HCT116 (cell line): ENCODE data around the gene NANOGP8. TPM values are rescaled to one million over a fixed set of nuclear protein-coding genes. Genes with fewer than 3 reads are reported as not detected.

Source experiments
- ATAC-seq: fragments of 200-7000 bp; cut with Tn5 transposase; 2 replicates; pipeline ENCODE4 v1.9.1; 2020; ENCODE audit warnings: mild to moderate bottlenecking, moderate library complexity
- BruUV-seq: library from RNA; stranded (reverse); fragments of 400-500 nt; replicated peaks from 2 replicates; lab custom pipeline; 2021; lab: Mats Ljungman, UMichigan
- CTCF ChIA-PET: fragments of 300-600 bp; sonication (Branson Sonifier 250); formaldehyde crosslinking; loops from one replicate; lab custom pipeline; 2021; ENCODE audit warnings: antibody characterized with exemption; lab: Charles Lee
- POLR2A ChIA-PET: fragments of 300-600, 350-600 bp; sonication (Branson Sonifier 250); formaldehyde crosslinking; loops from one replicate; lab custom pipeline; 2021; ENCODE audit warnings: antibody characterized with exemption; lab: Charles Lee
- RAD21 ChIA-PET, 2 experiments: fragments of 300-600 bp; sonication (Branson Sonifier 250); formaldehyde crosslinking; loops; one replicate each; lab custom pipeline; 2023; ENCODE audit warnings: low total read pairs in 2 of 2; ENCODE audit not compliant: uncharacterized antibody in 2 of 2, unreplicated experiment in 2 of 2, low non-redundant PET in 1 of 2; lab: Charles Lee
- DNase-seq: peaks from one replicate; pipeline ENCODE4 v3.0.0-alpha.2; 2010; ENCODE audit warnings: low read depth, low spot score
- H2AFZ ChIP-seq: fragments of 200-600 bp; shearing (Covaris generic), sonication (generic); 2 replicates; pipeline ENCODE4 v1.6.1; 2017; ENCODE audit warnings: low read depth, mixed run types, mixed read lengths, antibody characterized with exemption, low read length; ENCODE audit not compliant: poor library complexity, severe bottlenecking
- H3K27ac ChIP-seq: 2 replicates; pipeline ENCODE4 v1.5.1; 2012; ENCODE audit warnings: low read depth, low read length
- H3K27me3 ChIP-seq: fragments of 200-600 bp; sonication (generic); 2 replicates; pipeline ENCODE4 v1.6.1; 2016; ENCODE audit warnings: mixed run types, low read length, mixed read lengths; ENCODE audit not compliant: insufficient read depth
- H3K36me3 ChIP-seq, 2 experiments: fragments of 200-500 bp in 1 of 2; fragments of 200-600 bp in 1 of 2; sonication (Bioruptor generic) in 1 of 2; sonication (generic) in 1 of 2; 2 replicates each; pipeline versions ENCODE4 v1.5.1 to v1.6.1; 2014 to 2016; ENCODE audit warnings: low read length in 2 of 2, inconsistent platforms in 1 of 2, mixed read lengths in 1 of 2, mixed run types in 1 of 2; ENCODE audit not compliant: insufficient read depth in 2 of 2, control insufficient read depth in 1 of 2
- H3K4me1 ChIP-seq, 2 experiments: fragments of 200-600 bp in 1 of 2; sonication (generic) in 1 of 2; 2 replicates each; pipeline versions ENCODE4 v1.5.1 to v1.6.1; 2012 to 2017; ENCODE audit warnings: low read length in 2 of 2, inconsistent platforms in 1 of 2, mild to moderate bottlenecking in 1 of 2, mixed read lengths in 1 of 2, mixed run types in 1 of 2, moderate library complexity in 1 of 2; ENCODE audit not compliant: insufficient read depth in 2 of 2, control insufficient read depth in 1 of 2
- H3K4me2 ChIP-seq: fragments of 200-600 bp; sonication (generic); 2 replicates; pipeline ENCODE4 v1.6.1; 2017; ENCODE audit warnings: mixed run types, low read length, mixed read lengths
- H3K4me3 ChIP-seq, 2 experiments: fragments of 200-600 bp in 1 of 2; sonication (generic) in 1 of 2; replicated peaks in 1 of 2; 2 replicates each; pipeline ENCODE4 v1.5.1; 2011 to 2016; ENCODE audit warnings: low read length in 2 of 2, control low read depth in 1 of 2, low read depth in 1 of 2, mild to moderate bottlenecking in 1 of 2, mixed read lengths in 1 of 2, mixed run types in 1 of 2
- H3K79me2 ChIP-seq: fragments of 200-600 bp; sonication (generic); 2 replicates; pipeline ENCODE4 v1.6.1; 2017; ENCODE audit warnings: mild to moderate bottlenecking, mixed run types, low read length, moderate library complexity, mixed read lengths; ENCODE audit not compliant: insufficient read depth
- H3K9ac ChIP-seq: fragments of 200-600 bp; sonication (generic); 2 replicates; pipeline ENCODE4 v1.6.1; 2016; ENCODE audit warnings: low read length, mixed read lengths
- H3K9me2 ChIP-seq: fragments of 200-600 bp; sonication (generic), shearing (Covaris generic); 2 replicates; pipeline ENCODE4 v1.6.1; 2017; ENCODE audit warnings: mixed run types, mild to moderate bottlenecking, moderate library complexity; ENCODE audit not compliant: insufficient read depth
- H3K9me3 ChIP-seq, 2 experiments: fragments of 200-500 bp in 1 of 2; fragments of 200-600 bp in 1 of 2; sonication (Bioruptor generic) in 1 of 2; sonication (generic) in 1 of 2; 2 replicates each; pipeline ENCODE4 v1.6.1; 2014 to 2017; ENCODE audit warnings: low read length in 2 of 2, mixed read lengths in 2 of 2, inconsistent platforms in 1 of 2, low read depth in 1 of 2, mild to moderate bottlenecking in 1 of 2, mixed run types in 1 of 2, moderate library complexity in 1 of 2; ENCODE audit not compliant: control insufficient read depth in 1 of 2, insufficient read depth in 1 of 2
- H4K20me1 ChIP-seq: fragments of 200-600 bp; sonication (generic), shearing (Covaris generic); 2 replicates; pipeline ENCODE4 v1.6.1; 2017; ENCODE audit warnings: mixed run types, mild to moderate bottlenecking, moderate library complexity; ENCODE audit not compliant: insufficient read depth
- CBX3 ChIP-seq: IDR thresholded peaks from 2 replicates; pipeline ENCODE4 v1.6.1; 2012; ENCODE audit warnings: low read depth
- CEBPB ChIP-seq: IDR thresholded peaks from 2 replicates; pipeline ENCODE4 v1.6.1; 2012; ENCODE audit warnings: low read depth
- EGR1 ChIP-seq: IDR thresholded peaks from 2 replicates; pipeline ENCODE4 v1.6.1; 2012; ENCODE audit warnings: low read depth
- EZH2 ChIP-seq: fragments of 200-600 bp; sonication (generic); IDR thresholded peaks from 2 replicates; pipeline ENCODE4 v1.6.1; 2017; ENCODE audit warnings: antibody characterized with exemption, mixed run types
- POLR2A ChIP-seq: IDR thresholded peaks from 2 replicates; pipeline ENCODE4 v1.7.0; 2011; ENCODE audit warnings: borderline replicate concordance; ENCODE audit not compliant: insufficient read depth, insufficient read length; ENCODE audit errors: extremely low read depth
- POLR2AphosphoS5 ChIP-seq: IDR thresholded peaks from 2 replicates; pipeline ENCODE4 v1.6.1; 2011; ENCODE audit warnings: mild to moderate bottlenecking, low read depth, low read length, moderate library complexity
- SIN3A ChIP-seq: IDR thresholded peaks from 2 replicates; pipeline ENCODE4 v1.6.1; 2012; ENCODE audit warnings: low read depth
- SRF ChIP-seq: IDR thresholded peaks from 2 replicates; pipeline ENCODE4 v1.6.1; 2012; ENCODE audit warnings: low read depth
- TCF7L2 ChIP-seq: IDR thresholded peaks from 2 replicates; pipeline ENCODE4 v1.7.0; 2011; ENCODE audit warnings: borderline replicate concordance, inconsistent platforms; ENCODE audit not compliant: insufficient read depth, insufficient read length; ENCODE audit errors: extremely low read depth
- YY1 ChIP-seq: IDR thresholded peaks from 2 replicates; pipeline ENCODE4 v1.6.1; 2011; ENCODE audit warnings: low read length, low read depth, moderate library complexity, mild to moderate bottlenecking; ENCODE audit not compliant: insufficient replicate concordance; ENCODE audit errors: extremely low read depth
- ZFX ChIP-seq: fragments of 450-650 bp; IDR thresholded peaks from 2 replicates; pipeline ENCODE4 v1.6.1; 2017
- intact Hi-C: fragments of 100-400 bp; cut with micrococcal nuclease; formaldehyde crosslinking; loops from 2 replicates; pipeline ENCODE4 v1.10.0; 2022
- total RNA-seq: library from RNA; stranded (reverse); gene quantifications from one replicate; pipeline ENCODE4 v1.2.1, GENCODE V29; 2021; ENCODE audit not compliant: unreplicated experiment
- TF ChIP-seq, protein P1 (sequence below): IDR thresholded peaks from 2 replicates; pipeline ENCODE4 v1.6.1; 2011; ENCODE audit warnings: mild to moderate bottlenecking, low read length, moderate library complexity; ENCODE audit not compliant: insufficient replicate concordance; ENCODE audit errors: extremely low read depth

Gene NANOGP8
- total RNA-seq, 1 experiment from 2014 or later, result not detected

DNA sequence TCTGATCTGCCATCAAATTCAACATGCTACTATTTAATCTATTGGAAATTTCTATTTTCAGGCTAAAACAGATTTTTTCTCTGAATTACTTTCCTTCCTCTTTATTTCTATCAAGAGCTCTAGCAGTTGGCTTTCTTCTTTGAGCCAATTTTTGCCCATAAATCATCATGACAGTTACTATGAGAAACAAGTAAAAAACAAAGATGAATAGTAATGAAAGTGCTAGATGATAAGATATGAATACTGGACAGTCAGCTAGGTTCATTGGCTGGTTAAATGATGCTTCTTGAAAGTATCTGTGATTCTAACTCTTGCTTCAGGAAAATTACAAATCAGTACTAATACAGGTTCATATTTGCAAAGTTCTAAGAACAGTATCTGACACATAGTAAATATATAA, 38.6 kb upstream of the NANOGP8 start (continued):
- TF ChIP-seq TCF7L2, result no peak
- TF ChIP-seq CBX3, result no peak
- no peak for TF ChIP-seq ZFX
- TF ChIP-seq YY1, result no peak
- TF ChIP-seq EZH2, result no peak
- TF ChIP-seq EGR1, result no peak

DNA sequence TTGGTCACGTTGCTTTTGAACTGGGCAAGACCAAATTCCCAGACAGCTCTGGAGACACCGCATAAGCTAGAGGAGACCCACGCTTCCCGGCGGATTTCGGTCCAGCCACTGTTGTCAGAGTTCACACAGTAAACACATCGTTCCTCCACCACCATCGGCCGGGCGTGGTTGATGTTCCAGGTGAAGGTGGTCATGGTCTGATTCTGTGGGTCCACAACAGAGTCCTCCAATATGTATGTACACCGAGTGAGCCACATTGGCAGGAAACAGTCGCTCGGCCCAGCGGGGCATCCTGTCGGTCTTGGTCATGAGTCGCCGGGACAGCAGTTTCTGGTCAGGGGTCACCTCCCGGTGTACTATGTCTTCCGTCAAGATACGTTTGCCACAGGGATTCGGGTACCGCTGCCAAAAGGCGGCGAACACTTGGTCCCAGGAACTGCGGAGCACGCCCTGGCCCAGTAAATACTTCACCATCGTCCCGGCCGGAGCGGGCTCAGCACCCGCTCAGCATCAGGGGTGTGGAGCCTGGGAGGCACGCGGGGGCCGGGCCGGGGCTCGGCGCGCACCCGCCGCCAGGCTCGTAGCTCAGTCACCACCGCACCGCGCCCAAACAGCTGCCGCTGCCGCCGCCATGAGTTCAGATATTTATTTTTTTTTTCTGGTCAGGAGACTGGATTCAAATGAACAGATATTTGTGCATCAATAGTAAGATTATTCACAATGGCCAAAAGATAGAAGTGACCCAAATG, 36.7 kb upstream of the NANOGP8 start:
- intact Hi-C loops, result no loop called here
- ATAC-seq (no peak), DNase-seq (no peak)
- ChIA-PET CTCF (no interaction called here), POLR2A (no interaction called here), RAD21 (no interaction called here)
- Histone ChIP-seq H3K36me3 (no peaks in the 10 kb centered on the region), H3K9me2 (no peaks in the 10 kb centered on the region), H3K27me3 (no peaks in the 10 kb centered on the region), H3K9me3 (no peaks in the 10 kb centered on the region), H2AFZ (no peak overlapping the region), H3K9ac (no peak overlapping the region), H3K4me3 (no peak overlapping the region), H3K4me2 (no peak overlapping the region), H3K79me2 (no peaks in the 10 kb centered on the region), H3K27ac (no peak overlapping the region), H4K20me1 (no peaks in the 10 kb centered on the region), H3K4me1 (no peaks in the 10 kb centered on the region)
- BruUV-seq, result no TSS peak
- TF ChIP-seq POLR2AphosphoS5 (no peak), EGR1 (no peak), SIN3A (no peak), SRF (no peak), EZH2 (no peak), POLR2A (no peak), TCF7L2 (no peak), CEBPB (no peak)
- TF ChIP-seq, protein P1, sequence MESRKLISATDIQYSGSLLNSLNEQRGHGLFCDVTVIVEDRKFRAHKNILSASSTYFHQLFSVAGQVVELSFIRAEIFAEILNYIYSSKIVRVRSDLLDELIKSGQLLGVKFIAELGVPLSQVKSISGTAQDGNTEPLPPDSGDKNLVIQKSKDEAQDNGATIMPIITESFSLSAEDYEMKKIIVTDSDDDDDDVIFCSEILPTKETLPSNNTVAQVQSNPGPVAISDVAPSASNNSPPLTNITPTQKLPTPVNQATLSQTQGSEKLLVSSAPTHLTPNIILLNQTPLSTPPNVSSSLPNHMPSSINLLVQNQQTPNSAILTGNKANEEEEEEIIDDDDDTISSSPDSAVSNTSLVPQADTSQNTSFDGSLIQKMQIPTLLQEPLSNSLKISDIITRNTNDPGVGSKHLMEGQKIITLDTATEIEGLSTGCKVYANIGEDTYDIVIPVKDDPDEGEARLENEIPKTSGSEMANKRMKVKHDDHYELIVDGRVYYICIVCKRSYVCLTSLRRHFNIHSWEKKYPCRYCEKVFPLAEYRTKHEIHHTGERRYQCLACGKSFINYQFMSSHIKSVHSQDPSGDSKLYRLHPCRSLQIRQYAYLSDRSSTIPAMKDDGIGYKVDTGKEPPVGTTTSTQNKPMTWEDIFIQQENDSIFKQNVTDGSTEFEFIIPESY, result no peak
